Measurements from ENCODE around the gene ZNF536. TPM values are rescaled to one million over a fixed set of nuclear protein-coding genes. Genes with fewer than 3 reads are reported as not detected.

The ZNF536 gene
- total RNA-seq, 1 experiment from 2014 or later: 0.35 TPM

DNA sequence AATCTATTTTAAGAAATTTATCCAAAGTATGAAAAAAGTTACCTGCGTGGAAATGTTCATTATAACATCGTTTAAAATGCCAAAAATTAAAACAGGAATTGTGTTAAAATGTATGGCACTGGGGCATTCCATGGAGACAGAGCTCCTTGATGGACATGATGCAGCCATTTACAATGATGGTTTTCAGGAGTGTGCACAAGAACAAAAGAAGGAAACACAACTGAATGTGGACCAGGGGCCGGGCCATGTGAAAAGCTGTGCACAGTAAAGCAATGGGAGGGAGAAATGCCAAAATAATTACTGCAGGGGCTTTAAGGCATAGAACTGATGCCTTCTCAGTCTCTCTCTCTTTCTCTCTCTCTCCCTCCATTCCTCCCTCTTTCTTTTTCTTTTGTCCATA lies 115.0 kb downstream of the ZNF536 start:
- no peak for ATAC-seq
- no peaks in the 10 kb centered on the region for H3K27me3 Mint-ChIP-seq (ENCODE audit: low read depth)
- no peak overlapping the region for H3K4me3 Mint-ChIP-seq
- TF ChIP-seq, protein P1, sequence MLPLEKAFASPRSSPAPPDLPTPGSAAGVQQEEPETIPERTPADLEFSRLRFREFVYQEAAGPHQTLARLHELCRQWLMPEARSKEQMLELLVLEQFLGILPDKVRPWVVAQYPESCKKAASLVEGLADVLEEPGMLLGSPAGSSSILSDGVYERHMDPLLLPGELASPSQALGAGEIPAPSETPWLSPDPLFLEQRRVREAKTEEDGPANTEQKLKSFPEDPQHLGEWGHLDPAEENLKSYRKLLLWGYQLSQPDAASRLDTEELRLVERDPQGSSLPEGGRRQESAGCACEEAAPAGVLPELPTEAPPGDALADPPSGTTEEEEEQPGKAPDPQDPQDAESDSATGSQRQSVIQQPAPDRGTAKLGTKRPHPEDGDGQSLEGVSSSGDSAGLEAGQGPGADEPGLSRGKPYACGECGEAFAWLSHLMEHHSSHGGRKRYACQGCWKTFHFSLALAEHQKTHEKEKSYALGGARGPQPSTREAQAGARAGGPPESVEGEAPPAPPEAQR (CRISPR knock-in tag; IDR thresholded peaks at IDR 0.05): no peak
- TF ChIP-seq ZNF396 (CRISPR knock-in tag; IDR thresholded peaks at IDR 0.05; ENCODE audit: borderline replicate concordance): no peak
- ChIA-PET CTCF (no interaction called here), POLR2A (no interaction called here)
- H3K27ac Mint-ChIP-seq: no peak overlapping the region
- peaks cover 26% of the 10 kb centered on the region for H3K4me1 Mint-ChIP-seq
- no peak for DNase-seq (ENCODE audit: low spot score)
- H3K9me3 Mint-ChIP-seq: peaks cover 11% of the 10 kb centered on the region
- no peaks in the 10 kb centered on the region for H3K36me3 Mint-ChIP-seq

DNA sequence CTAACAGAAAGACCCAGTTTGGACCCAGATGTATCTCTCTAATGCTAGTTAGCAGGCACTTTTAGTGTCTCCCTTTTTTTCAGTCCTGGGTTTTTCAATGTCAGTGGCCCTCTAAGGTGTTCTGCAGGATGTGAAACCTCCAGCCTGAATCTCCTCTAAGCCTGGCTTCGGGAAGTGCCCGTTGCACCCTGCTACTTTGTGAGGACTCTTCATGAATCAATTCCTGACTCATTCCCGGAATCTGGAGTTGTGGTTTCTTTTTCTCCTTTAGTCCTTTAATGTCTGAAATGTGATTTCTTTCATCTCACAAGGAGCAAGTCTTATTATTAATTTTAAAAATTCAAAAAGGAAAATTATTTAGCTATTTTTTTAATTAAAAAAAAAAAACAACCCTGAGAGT lies 116.0 kb downstream of the ZNF536 start:
- ATAC-seq (no peak), DNase-seq (ENCODE audit: low spot score) (no peak)
- ChIA-PET CTCF (interaction anchor here (1.4 to 1.9 kb wide), 2 partner anchors 10 to 13 kb away, joined by 3 to 6 read pairs; no protein-coding TSS in a partner anchor), POLR2A (no interaction called here)
- Mint-ChIP-seq H3K9me3 (peaks cover 8% of the 10 kb centered on the region), H3K36me3 (no peaks in the 10 kb centered on the region), H3K27ac (no peak overlapping the region), H3K4me3 (no peak overlapping the region), H3K27me3 (ENCODE audit: low read depth) (no peaks in the 10 kb centered on the region), H3K4me1 (peaks cover 34% of the 10 kb centered on the region)
- TF ChIP-seq ZNF219 (CRISPR knock-in tag; IDR thresholded peaks at IDR 0.05; ENCODE audit: borderline replicate concordance): no peak
- TF ChIP-seq ELF4 (CRISPR knock-in tag; IDR thresholded peaks at IDR 0.05; ENCODE audit: low read depth): no peak
- TF ChIP-seq ZNF121 (CRISPR knock-in tag; IDR thresholded peaks at IDR 0.05): no peak
- TF ChIP-seq FOXK1 (CRISPR knock-in tag; IDR thresholded peaks at IDR 0.05): no peak
- no peak for TF ChIP-seq CREB1 (CRISPR knock-in tag; IDR thresholded peaks at IDR 0.05)
- TF ChIP-seq SOX15 (CRISPR knock-in tag; IDR thresholded peaks at IDR 0.05): no peak
- no peak for TF ChIP-seq FOXJ3 (CRISPR knock-in tag; IDR thresholded peaks at IDR 0.05; ENCODE audit: borderline replicate concordance)
- TF ChIP-seq GRHL2 (CRISPR knock-in tag; IDR thresholded peaks at IDR 0.05; ENCODE audit: insufficient replicate concordance, severe bottlenecking): no peak
- TF ChIP-seq EMX1 (CRISPR knock-in tag; IDR thresholded peaks at IDR 0.05): no peak
- TF ChIP-seq, protein P2, sequence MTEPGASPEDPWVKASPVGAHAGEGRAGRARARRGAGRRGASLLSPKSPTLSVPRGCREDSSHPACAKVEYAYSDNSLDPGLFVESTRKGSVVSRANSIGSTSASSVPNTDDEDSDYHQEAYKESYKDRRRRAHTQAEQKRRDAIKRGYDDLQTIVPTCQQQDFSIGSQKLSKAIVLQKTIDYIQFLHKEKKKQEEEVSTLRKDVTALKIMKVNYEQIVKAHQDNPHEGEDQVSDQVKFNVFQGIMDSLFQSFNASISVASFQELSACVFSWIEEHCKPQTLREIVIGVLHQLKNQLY (CRISPR knock-in tag; IDR thresholded peaks at IDR 0.05): no peak
- TF ChIP-seq SP1 (CRISPR knock-in tag; conservative IDR thresholded peaks at IDR 0.05): no peak

DNA sequence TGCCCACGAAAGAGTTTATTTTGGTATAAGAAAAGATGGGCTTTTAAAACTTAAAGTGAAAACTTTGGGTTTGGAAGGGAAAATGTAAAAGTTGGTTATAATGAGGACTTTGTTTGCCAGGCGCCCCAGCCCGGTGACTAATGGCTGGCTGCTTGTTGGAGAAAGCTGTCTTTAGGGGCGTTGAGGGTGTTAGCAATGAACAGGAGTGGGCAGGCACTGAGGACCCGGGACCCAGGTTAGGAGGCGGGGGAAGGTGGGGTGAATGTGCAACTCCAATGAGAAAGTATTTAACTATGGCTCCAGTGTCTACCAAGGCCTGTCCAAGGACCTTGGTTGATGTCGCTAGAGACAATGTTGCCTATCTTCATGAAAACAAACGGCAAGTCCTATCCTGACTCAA lies 118.6 kb downstream of the ZNF536 start:
- POLR2A ChIA-PET: interaction anchor here (1.1 kb wide), 1 partner anchor 49 kb away, joined by 3 read pairs; no protein-coding TSS in a partner anchor
- H3K9me3 Mint-ChIP-seq: peaks cover 3% of the 10 kb centered on the region; the same call in 1 of the 2 replicates

More for the DNA sequence above, 118.6 kb downstream of the ZNF536 start:
- Mint-ChIP-seq H3K27me3 (ENCODE audit: low read depth) (no peaks in the 10 kb centered on the region), H3K4me1 (peaks cover 40% of the 10 kb centered on the region), H3K4me3 (no peak overlapping the region), H3K27ac (no peak overlapping the region), H3K36me3 (no peaks in the 10 kb centered on the region)
- TF ChIP-seq SMAD4 (CRISPR knock-in tag; IDR thresholded peaks at IDR 0.05): no peak
- TF ChIP-seq, protein P3, sequence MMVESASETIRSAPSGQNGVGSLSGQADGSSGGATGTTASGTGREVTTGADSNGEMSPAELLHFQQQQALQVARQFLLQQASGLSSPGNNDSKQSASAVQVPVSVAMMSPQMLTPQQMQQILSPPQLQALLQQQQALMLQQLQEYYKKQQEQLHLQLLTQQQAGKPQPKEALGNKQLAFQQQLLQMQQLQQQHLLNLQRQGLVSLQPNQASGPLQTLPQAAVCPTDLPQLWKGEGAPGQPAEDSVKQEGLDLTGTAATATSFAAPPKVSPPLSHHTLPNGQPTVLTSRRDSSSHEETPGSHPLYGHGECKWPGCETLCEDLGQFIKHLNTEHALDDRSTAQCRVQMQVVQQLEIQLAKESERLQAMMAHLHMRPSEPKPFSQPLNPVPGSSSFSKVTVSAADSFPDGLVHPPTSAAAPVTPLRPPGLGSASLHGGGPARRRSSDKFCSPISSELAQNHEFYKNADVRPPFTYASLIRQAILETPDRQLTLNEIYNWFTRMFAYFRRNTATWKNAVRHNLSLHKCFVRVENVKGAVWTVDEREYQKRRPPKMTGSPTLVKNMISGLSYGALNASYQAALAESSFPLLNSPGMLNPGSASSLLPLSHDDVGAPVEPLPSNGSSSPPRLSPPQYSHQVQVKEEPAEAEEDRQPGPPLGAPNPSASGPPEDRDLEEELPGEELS (CRISPR knock-in tag; IDR thresholded peaks at IDR 0.05): no peak
- TF ChIP-seq ZNF138 (CRISPR knock-in tag; conservative IDR thresholded peaks at IDR 0.05): no peak
- CTCF ChIA-PET: no interaction called here
- ATAC-seq (no peak), DNase-seq (ENCODE audit: low spot score) (no peak)
